Tibial nerve (tissue), 4 donors: ENCODE data around the gene TMSB10. TPM values are rescaled to one million over a fixed set of nuclear protein-coding genes. Genes with fewer than 3 reads are reported as not detected.
"Not testable (repeated sequence)": the region's sequence is repeated elsewhere in the genome, so short reads cannot be mapped to it uniquely, and the experiment has no call there.

Experiments
- DNase-seq, 2 donors: peaks; one replicate each; pipeline ENCODE4 v3.0.0-alpha.2; 2019; ENCODE audit warnings: low spot score in 2 of 2
- H3K27ac ChIP-seq, 4 donors: fragments of 200-600 bp; sonication (generic) in 3 of 4; one replicate each; pipeline ENCODE4 v1.5.1; 2017 to 2019; ENCODE audit warnings: mild to moderate bottlenecking in 1 of 4
- H3K27me3 ChIP-seq, 2 donors: fragments of 200-600 bp; sonication (generic) in 1 of 2; one replicate each; pipeline versions ENCODE4 v1.5.1 to v1.6.0; 2017 to 2019
- H3K36me3 ChIP-seq, 3 donors: fragments of 200-600 bp; sonication (generic); one replicate each; pipeline ENCODE4 v1.5.1; 2018 to 2019
- H3K4me1 ChIP-seq, 4 donors: fragments of 200-600 bp; sonication (generic) in 3 of 4; one replicate each; pipeline ENCODE4 v1.5.1; 2017 to 2019
- H3K4me3 ChIP-seq, 4 donors: fragments of 200-600 bp; sonication (generic) in 3 of 4; one replicate each; pipeline ENCODE4 v1.5.1; 2017 to 2019; ENCODE audit warnings: mild to moderate bottlenecking in 1 of 4, moderate library complexity in 1 of 4
- H3K9me3 ChIP-seq, 4 donors: fragments of 200-600 bp; sonication (generic) in 3 of 4; one replicate each; pipeline ENCODE4 v1.5.1; 2017 to 2019
- CTCF ChIP-seq, 5 experiments: fragments of 200-600 bp in 3 of 5; fragments of 450-650 bp in 2 of 5; sonication (generic) in 3 of 5; IDR thresholded peaks; one replicate each; pipeline ENCODE4 v1.5.1; 2016 to 2019; ENCODE audit warnings: antibody characterized with exemption in 5 of 5, mild to moderate bottlenecking in 3 of 5, moderate library complexity in 2 of 5
- EP300 ChIP-seq, 2 donors: sonication (generic); formaldehyde crosslinking; IDR thresholded peaks; one replicate each; pipeline ENCODE4 v1.6.1; 2017; ENCODE audit warnings: antibody characterized with exemption in 2 of 2, mild to moderate bottlenecking in 1 of 2
- POLR2A ChIP-seq, 2 donors: fragments of 450-650 bp; IDR thresholded peaks; one replicate each; pipeline ENCODE4 v1.6.1; 2017; ENCODE audit warnings: antibody characterized with exemption in 2 of 2, mild to moderate bottlenecking in 2 of 2, moderate library complexity in 2 of 2
- WGBS, 2 donors: methylation state at CpG; one replicate each; pipeline ENCODE4 v1.1.5; 2018; 5-methylcytosine and 5-hydroxymethylcytosine counted together
- total RNA-seq, 4 donors: library from RNA; depleted of rRNA; stranded (reverse); fragments of >200 nt; gene quantifications; one replicate each; pipeline ENCODE4 v1.1.0, GENCODE V29; 2016

Gene TMSB10
- total RNA-seq, 4 donors from 2014 or later = 5,005 to 6,715 (median 5,816) TPM

DNA sequence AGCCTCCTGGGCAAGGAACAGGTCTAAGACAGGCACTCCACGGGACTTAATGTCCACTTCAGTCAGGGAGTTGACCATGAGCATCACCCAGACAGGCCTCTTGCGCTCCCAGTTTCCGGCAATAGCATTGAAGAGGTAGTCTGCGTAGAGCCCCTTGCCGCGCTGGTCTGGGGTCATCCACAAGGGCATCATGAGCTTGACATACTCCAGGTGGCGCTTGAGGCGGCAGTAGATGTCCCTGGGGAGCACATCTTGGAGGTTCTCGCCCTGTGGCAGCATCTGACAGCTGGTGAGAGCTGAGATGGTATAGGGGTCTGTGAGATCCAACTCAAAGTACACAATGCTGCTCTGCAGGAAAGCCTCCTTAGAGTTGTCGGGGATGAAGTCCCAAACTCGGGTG, 35.1 kb upstream of the TMSB10 start:
- TF ChIP-seq EP300 (IDR thresholded peaks at IDR 0.05) = no peak
- no peak for TF ChIP-seq CTCF (IDR thresholded peaks at IDR 0.05)
- TF ChIP-seq POLR2A (IDR thresholded peaks at IDR 0.05) = no peak
- H3K4me1 ChIP-seq = no peaks in the 10 kb centered on the region
- no peaks in the 10 kb centered on the region for H3K9me3 ChIP-seq
- H3K4me3 ChIP-seq = no peak overlapping the region
- no peaks in the 10 kb centered on the region for H3K36me3 ChIP-seq
- WGBS, 2 donors = 84 to 90% methylated on average over 6 to 11 of the region's 11 CpGs
- no peak overlapping the region for H3K27ac ChIP-seq
- H3K27me3 ChIP-seq = no peaks in the 10 kb centered on the region
- DNase-seq = no peak

- H3K9me3 ChIP-seq, H3K36me3 ChIP-seq, DNase-seq, H3K4me3 ChIP-seq, H3K27ac ChIP-seq, H3K4me1 ChIP-seq, H3K27me3 ChIP-seq: not testable (repeated sequence)
- WGBS, 2 donors = 89 to 91% methylated on average over 9 of the region's 9 CpGs
Measured at GRCh38 chr2:84872691-84873090, 32.8 kb upstream of the TMSB10 start.

DNA sequence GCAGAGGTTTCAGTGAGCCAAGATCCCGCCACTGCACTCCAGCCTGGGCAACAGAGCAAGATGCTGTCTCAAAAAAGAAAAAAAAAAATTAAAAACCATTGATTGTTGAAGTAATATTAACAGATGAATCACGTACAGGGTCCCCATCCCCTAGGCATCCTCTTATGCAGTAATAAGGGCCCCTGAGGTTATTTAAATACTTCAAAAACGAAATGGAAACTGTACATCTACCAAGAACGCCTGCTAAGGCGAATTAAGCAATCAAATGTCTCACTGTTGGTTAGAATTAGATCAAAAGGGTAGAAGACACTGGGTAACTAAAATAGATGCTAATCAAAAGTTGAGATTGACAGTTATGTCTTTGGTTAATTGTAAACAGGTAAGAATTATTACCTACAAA, 32.1 kb upstream of the TMSB10 start:
- no peaks in the 10 kb centered on the region for H3K27me3 ChIP-seq
- TF ChIP-seq EP300 (IDR thresholded peaks at IDR 0.05) = no peak
- TF ChIP-seq POLR2A (IDR thresholded peaks at IDR 0.05) = no peak
- no peak for TF ChIP-seq CTCF (IDR thresholded peaks at IDR 0.05)
- H3K36me3 ChIP-seq = no peaks in the 10 kb centered on the region
- no peaks in the 10 kb centered on the region for H3K4me1 ChIP-seq
- H3K9me3 ChIP-seq = no peaks in the 10 kb centered on the region
- WGBS, 2 donors = 83 to 90% methylated on average over 5 of the region's 5 CpGs
- DNase-seq = no peak
- H3K27ac ChIP-seq = no peak overlapping the region
- no peak overlapping the region for H3K4me3 ChIP-seq

GRCh38 chr2:84874381-84875212, 30.9 kb upstream of the TMSB10 start:
- DNase-seq = no peak
- TF ChIP-seq CTCF (IDR thresholded peaks at IDR 0.05) = no peak
- 84 to 92% methylated on average over 7 of the region's 7 CpGs for WGBS, 2 donors

GRCh38 chr2:84875213-84875560, 30.3 kb upstream of the TMSB10 start:
- H3K4me3 ChIP-seq = no peak overlapping the region
- 55 to 64% methylated on average over 4 of the region's 4 CpGs for WGBS, 2 donors
- no peak for DNase-seq
- H3K9me3 ChIP-seq = no peaks in the 10 kb centered on the region
- H3K27me3 ChIP-seq = peaks cover 0 to 5% of the 10 kb centered on the region in 2 donors
- H3K4me1 ChIP-seq = peaks cover 0 to 8% (median 3%) of the 10 kb centered on the region in 4 donors
- TF ChIP-seq CTCF (IDR thresholded peaks at IDR 0.05) (no peak), POLR2A (IDR thresholded peaks at IDR 0.05) (no peak), EP300 (IDR thresholded peaks at IDR 0.05) (no peak)
- H3K36me3 ChIP-seq = no peaks in the 10 kb centered on the region
- no peak overlapping the region for H3K27ac ChIP-seq

More at GRCh38 chr2:84874381-84875212, 30.9 kb upstream of the TMSB10 start:
- Histone ChIP-seq H3K27me3 (no peaks in the 10 kb centered on the region), H3K4me3 (no peak overlapping the region), H3K27ac (no peak overlapping the region), H3K9me3 (no peaks in the 10 kb centered on the region), H3K36me3 (no peaks in the 10 kb centered on the region), H3K4me1 (peaks cover 0 to 2% (median 0%) of the 10 kb centered on the region in 4 donors)

GRCh38 chr2:84875619-84876018, 29.8 kb upstream of the TMSB10 start:
- 81 to 89% methylated on average over 1 of the region's 1 CpG for WGBS, 2 donors
- H3K4me1 ChIP-seq = peaks cover 0 to 12% (median 7%) of the 10 kb centered on the region in 4 donors
- not testable (repeated sequence) for DNase-seq, H3K4me3 ChIP-seq, H3K9me3 ChIP-seq, H3K27me3 ChIP-seq, H3K27ac ChIP-seq, H3K36me3 ChIP-seq
